KMS-11 (cell line): ENCODE results near the gene ANKRD33B.

ENCODE experiments used
- H2AFZ ChIP-seq: fragments of 200-600 bp; sonication (generic); 2 replicates; pipeline ENCODE4 v1.6.1; 2016; ENCODE audit warnings: antibody characterized with exemption, mixed run types, low read depth
- H3K27ac ChIP-seq: fragments of 200-600 bp; sonication (generic); 2 replicates; pipeline ENCODE4 v1.6.1; 2016; ENCODE audit warnings: mild to moderate bottlenecking, mixed run types
- H3K27me3 ChIP-seq: fragments of 200-600 bp; sonication (generic); 2 replicates; pipeline ENCODE4 v1.6.1; 2017; ENCODE audit warnings: mild to moderate bottlenecking, low read depth, mixed run types, moderate library complexity; ENCODE audit not compliant: insufficient read depth
- H3K36me3 ChIP-seq: fragments of 200-600 bp; sonication (generic); 2 replicates; pipeline ENCODE4 v1.6.1; 2017; ENCODE audit warnings: mild to moderate bottlenecking, mixed run types; ENCODE audit not compliant: insufficient read depth
- H3K4me1 ChIP-seq: fragments of 200-600 bp; sonication (generic); 2 replicates; pipeline ENCODE4 v1.6.1; 2016; ENCODE audit warnings: mild to moderate bottlenecking, low read depth, mixed run types; ENCODE audit not compliant: poor library complexity, severe bottlenecking
- H3K4me2 ChIP-seq: fragments of 200-600 bp; sonication (generic); 2 replicates; pipeline ENCODE4 v1.7.0; 2016; ENCODE audit warnings: mild to moderate bottlenecking, mixed run types
- H3K4me3 ChIP-seq: fragments of 200-600 bp; sonication (generic); IDR thresholded peaks from 2 replicates; pipeline ENCODE4 v1.6.1; 2017; ENCODE audit warnings: low read depth, low read length, mixed read lengths; ENCODE audit not compliant: insufficient read depth
- H3K79me2 ChIP-seq: fragments of 200-600 bp; sonication (generic); 2 replicates; pipeline ENCODE4 v1.6.1; 2016; ENCODE audit warnings: low read depth, mixed run types; ENCODE audit not compliant: insufficient read depth
- H3K9ac ChIP-seq: fragments of 200-600 bp; sonication (generic); 2 replicates; pipeline ENCODE4 v1.6.1; 2016; ENCODE audit warnings: mild to moderate bottlenecking, mixed run types
- H4K20me1 ChIP-seq: fragments of 200-600 bp; sonication (generic); 2 replicates; pipeline ENCODE4 v1.6.1; 2016; ENCODE audit warnings: mild to moderate bottlenecking, mixed run types; ENCODE audit not compliant: insufficient read depth
- CTCF ChIP-seq: fragments of 200-600 bp; sonication (generic); conservative IDR thresholded peaks from 2 replicates; pipeline ENCODE4 v1.6.1; 2017; ENCODE audit warnings: low read depth, mild to moderate bottlenecking, antibody characterized with exemption, low read length, moderate library complexity, mixed read lengths

ANKRD33B gene

GRCh38 chr5:10552183-10553143 is 11.4 kb upstream of the ANKRD33B start:
- no peaks in the 10 kb centered on the region for H4K20me1 ChIP-seq
- no peaks in the 10 kb centered on the region for H3K4me1 ChIP-seq
- no peak overlapping the region for H3K4me2 ChIP-seq
- no peaks in the 10 kb centered on the region for H3K79me2 ChIP-seq
- no peak for TF ChIP-seq CTCF
- no peaks in the 10 kb centered on the region for H3K36me3 ChIP-seq
- no peak overlapping the region for H3K9ac ChIP-seq
- no peak overlapping the region for H2AFZ ChIP-seq
- H3K27me3 ChIP-seq = no peaks in the 10 kb centered on the region
- no peak overlapping the region for H3K4me3 ChIP-seq
- H3K27ac ChIP-seq = no peak overlapping the region

DNA sequence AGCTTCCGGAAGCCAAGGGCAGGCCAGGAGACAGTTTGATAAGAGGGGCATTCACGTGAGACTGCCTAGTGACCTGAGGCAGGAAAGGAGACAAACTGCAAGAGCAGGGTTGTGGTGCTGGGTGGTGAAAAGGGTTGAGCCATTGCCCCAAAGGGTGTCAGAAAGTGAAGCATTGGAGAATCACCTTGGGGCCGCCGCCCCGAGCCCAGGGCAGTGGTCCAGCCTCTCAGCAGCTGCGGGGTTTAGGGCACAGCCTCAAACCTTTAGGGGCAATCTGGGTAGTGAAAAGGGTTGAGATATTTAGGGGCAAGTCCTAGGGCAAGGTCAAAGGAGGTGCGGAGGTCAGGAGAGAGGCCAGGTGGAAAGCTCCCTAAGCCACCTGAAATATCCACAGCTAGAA is 10.4 kb upstream of the ANKRD33B start:
- H3K36me3 ChIP-seq = no peaks in the 10 kb centered on the region
- H3K4me3 ChIP-seq = no peak overlapping the region
- H3K27ac ChIP-seq = no peak overlapping the region
- H3K27me3 ChIP-seq = no peaks in the 10 kb centered on the region
- H2AFZ ChIP-seq = no peak overlapping the region
- TF ChIP-seq CTCF = no peak
- no peaks in the 10 kb centered on the region for H4K20me1 ChIP-seq
- H3K4me1 ChIP-seq = no peaks in the 10 kb centered on the region
- no peak overlapping the region for H3K9ac ChIP-seq
- H3K79me2 ChIP-seq = no peaks in the 10 kb centered on the region
- H3K4me2 ChIP-seq = no peak overlapping the region

DNA sequence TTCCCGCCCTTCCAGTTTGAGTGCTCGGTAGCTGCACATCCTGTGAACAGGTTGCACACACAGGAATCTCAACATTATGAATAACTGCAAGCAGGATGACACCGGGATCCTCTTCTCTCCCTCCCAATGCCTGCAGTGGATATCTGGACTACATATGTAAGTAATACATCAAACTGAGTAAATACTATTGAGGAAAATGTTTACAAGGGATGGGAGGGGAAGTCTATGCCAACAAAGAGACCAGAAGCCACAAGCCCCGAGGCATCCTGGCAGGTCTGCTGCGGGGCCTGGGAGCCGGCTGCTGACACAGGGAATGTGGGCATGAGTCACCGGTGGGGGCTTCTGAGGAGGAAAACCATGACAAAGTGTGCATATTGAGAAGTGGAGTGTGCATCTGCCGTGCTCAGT is 8.6 kb upstream of the ANKRD33B start:
- H2AFZ ChIP-seq = no peak overlapping the region
- no peaks in the 10 kb centered on the region for H3K27me3 ChIP-seq
- H3K9ac ChIP-seq = no peak overlapping the region
- no peaks in the 10 kb centered on the region for H3K4me1 ChIP-seq
- no peak overlapping the region for H3K4me3 ChIP-seq
- no peak overlapping the region for H3K4me2 ChIP-seq
- no peak overlapping the region for H3K27ac ChIP-seq
- H3K36me3 ChIP-seq = no peaks in the 10 kb centered on the region
- no peaks in the 10 kb centered on the region for H4K20me1 ChIP-seq
- H3K79me2 ChIP-seq = no peaks in the 10 kb centered on the region
- no peak for TF ChIP-seq CTCF

DNA sequence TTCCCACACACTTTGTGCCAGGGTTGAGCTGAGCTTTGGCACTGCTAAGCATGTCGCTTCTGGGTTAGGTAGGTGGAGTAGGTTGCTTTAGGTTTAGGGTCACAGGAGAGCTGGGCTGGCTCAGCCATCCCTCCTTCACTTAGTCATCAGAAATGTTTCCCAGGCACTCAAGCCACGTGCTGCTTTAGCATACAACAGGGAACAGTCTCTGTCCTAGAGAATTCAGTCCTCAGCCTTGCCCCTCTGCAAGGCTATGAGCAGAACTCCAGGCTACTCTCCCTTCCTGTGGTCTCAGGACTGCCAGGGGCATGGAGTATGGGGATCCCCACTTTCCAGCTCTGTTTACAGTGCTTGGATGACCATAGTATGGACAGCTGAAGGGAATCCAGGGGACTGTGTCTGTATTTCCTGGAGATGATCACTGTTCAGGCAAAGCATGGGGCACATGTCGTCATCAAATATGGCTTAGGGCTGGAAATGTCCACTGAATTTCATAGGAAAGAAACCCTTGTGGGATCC is 7.5 kb upstream of the ANKRD33B start:
- H3K36me3 ChIP-seq = no peaks in the 10 kb centered on the region
- H3K27ac ChIP-seq = no peak overlapping the region
- no peaks in the 10 kb centered on the region for H3K27me3 ChIP-seq
- H4K20me1 ChIP-seq = no peaks in the 10 kb centered on the region
- no peak for TF ChIP-seq CTCF
- H3K9ac ChIP-seq = no peak overlapping the region
- no peaks in the 10 kb centered on the region for H3K4me1 ChIP-seq
- no peak overlapping the region for H2AFZ ChIP-seq
- H3K79me2 ChIP-seq = no peaks in the 10 kb centered on the region
- no peak overlapping the region for H3K4me3 ChIP-seq
- no peak overlapping the region for H3K4me2 ChIP-seq
